NCI-H82 treated with DMSO at 0.1 percent for 48 hours (cell line): ENCODE measurements around the gene FLACC1.
"Not testable (repeated sequence)": the region's sequence is repeated elsewhere in the genome, so short reads cannot be mapped to it uniquely, and the experiment has no call there.

ENCODE experiments used
- DNase-seq: peaks from one replicate; lab custom pipeline; 2025; ENCODE audit not compliant: unreplicated experiment; lab: John Stamatoyannopoulos, UW

The FLACC1 gene

GRCh38 chr2:201256082-201256481 lies 101.1 kb downstream of the FLACC1 start:
- no peak for DNase-seq

- DNase-seq: no peak
Observed at GRCh38 chr2:201255408-201256033, 101.6 kb downstream of the FLACC1 start.

GRCh38 chr2:201254081-201254730 lies 102.9 kb downstream of the FLACC1 start:
- DNase-seq: no peak

DNA sequence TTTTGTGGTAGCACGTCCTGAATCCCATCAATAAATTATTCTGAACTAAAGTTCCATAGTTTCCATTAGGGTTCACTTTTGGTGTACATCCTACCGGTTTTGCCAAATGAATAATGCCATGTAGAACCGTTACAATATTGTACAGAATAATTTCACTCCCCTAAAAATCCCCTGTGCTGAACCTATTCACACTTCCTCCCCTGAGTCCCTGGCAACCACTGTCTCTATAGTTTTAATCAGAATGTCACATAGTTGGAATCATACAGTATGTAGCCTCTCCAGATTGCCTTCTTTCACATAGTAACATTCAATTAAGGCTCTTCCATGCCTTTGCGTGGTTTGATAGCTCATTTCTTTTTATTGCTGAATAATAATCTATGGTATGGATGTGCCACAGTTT lies 106.4 kb downstream of the FLACC1 start:
- DNase-seq: no peak

DNA sequence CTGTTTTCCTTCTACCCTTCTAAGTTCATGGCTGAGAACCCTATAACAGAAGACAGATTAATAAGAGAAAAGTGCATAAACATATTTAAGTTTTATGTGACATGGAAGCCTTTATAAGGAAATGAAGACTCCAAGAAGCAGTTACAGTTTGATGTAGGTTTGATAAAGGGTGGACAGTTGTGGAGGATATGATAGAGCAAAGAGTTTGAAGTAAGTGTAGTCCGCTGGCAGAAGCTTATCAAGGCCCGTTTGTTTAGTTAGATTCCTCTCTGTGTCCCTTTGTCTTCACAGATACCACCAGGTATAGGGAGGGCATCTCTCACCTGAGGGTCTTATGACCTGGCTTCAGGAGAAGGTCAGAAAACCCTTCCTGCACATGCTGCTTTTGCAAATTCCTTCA lies 107.3 kb downstream of the FLACC1 start:
- no peak for DNase-seq

DNA sequence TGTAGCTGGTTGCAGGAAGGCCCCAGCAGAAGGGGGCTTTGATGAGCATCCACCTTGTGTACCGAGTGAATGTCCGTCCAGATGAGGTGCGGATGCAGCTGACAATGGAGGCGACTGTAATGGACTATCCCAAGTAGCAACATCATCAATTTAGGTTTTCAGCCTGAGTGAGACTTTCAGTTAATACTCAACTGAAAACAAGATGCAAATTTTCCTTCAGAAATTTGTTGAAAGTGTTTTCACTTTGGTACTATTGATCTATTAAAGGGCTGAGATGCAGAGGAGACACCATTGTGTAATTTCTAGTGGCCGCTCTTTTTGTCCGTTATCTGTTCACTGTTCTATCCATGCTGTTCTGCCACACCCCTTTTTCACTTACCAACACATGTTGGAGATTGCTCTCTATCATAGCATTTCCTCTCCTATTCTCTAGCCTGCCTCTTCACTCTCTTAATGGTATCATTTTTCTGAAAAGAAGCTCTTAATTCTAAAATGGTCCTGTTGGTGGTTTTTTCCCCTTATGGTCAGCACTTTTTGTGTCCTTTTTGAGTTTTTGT lies 108.8 kb downstream of the FLACC1 start:
- DNase-seq: no peak

- no peak for DNase-seq
Observed at GRCh38 chr2:201246280-201246679, 110.9 kb downstream of the FLACC1 start.

DNA sequence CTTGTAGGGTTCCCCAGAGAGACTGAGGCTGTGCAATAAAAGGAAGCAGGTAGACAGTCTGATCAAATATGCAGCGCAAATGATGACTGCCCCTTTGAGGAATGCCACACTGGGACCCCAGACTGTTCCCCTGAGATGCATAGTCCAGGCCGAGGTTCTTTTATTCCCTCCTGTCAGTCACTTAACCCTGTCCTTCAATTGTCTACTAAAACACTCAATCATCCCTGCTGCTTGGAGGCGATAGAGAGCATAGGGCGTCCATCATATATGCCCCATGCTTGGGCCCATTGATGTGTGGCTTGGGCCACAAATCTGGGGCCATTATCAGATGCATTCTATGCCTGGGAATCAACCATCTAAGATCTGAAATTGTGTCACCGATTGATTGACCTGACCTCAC lies 112.3 kb downstream of the FLACC1 start:
- no peak for DNase-seq

DNA sequence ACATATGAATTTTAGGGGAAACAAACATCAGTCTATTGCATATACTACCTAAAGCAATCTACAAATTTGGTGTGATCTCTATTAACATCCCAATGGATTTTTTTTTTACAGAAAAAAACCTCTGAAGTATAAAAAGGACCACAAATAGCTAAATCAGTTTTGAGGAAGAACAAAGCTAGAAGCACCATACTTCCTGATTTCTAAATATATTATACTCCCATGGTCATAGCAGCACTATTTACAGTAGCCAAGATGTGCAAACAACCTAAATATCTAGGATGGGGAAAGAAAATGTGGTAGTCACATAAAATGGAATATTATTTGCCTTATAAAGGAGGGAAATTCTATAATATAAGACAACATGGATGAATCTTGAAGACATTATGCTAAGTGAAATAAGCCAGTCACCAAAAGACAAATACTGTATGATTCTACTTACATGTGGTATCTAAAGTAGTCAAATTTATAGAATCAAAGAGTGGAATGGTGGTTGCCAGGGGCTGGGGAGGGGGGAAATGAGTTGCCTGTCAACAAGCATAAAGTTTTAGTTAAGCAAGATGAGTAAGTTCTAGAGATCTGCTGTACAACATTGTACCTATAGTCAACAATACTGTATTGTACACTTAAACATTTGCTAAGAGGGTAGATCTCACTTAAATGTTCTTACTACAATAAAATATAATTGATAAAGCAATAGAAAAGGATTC lies 114.4 kb downstream of the FLACC1 start:
- no peak for DNase-seq

GRCh38 chr2:201239167-201239935 lies 117.8 kb downstream of the FLACC1 start:
- DNase-seq: not testable (repeated sequence)
